HG02938 (cell line): ENCODE measurements around the gene TMEM245.
A peak's percentile ranks its signal among the peaks of the same experiment; 100 is the strongest.

Source experiments
- ATAC-seq: cut with Tn5 transposase; IDR thresholded peaks from one replicate; pipeline ENCODE4 v1.9.1; 2021; ENCODE audit warnings: mild to moderate bottlenecking, moderate library complexity; ENCODE audit not compliant: unreplicated experiment

TMEM245 gene

GRCh38 chr9:109107402-109108240 lies 12.1 kb downstream of the TMEM245 start:
- ATAC-seq, result no peak

DNA sequence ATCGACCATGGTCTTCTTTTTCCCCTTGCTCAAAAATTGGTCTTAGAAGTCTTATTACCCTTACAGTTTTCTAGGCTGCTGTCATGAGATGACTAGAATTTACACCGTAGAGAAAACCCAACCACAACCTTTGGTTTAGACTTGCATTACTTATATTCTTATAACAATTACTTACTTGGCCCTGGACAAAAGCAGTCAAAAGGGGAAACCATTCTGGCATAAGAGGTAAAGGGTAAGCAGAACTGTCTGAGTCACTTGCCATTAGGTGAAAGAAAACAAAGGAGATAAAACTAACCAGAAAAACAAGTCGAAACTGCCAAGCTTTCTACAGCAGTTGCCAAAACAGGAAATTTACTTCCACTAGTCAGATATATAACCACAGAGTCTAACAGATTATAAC lies 17.9 kb downstream of the TMEM245 start:
- ATAC-seq, result peak; percentile 91

GRCh38 chr9:109101202-109101595 lies 18.5 kb downstream of the TMEM245 start:
- no peak for ATAC-seq

DNA sequence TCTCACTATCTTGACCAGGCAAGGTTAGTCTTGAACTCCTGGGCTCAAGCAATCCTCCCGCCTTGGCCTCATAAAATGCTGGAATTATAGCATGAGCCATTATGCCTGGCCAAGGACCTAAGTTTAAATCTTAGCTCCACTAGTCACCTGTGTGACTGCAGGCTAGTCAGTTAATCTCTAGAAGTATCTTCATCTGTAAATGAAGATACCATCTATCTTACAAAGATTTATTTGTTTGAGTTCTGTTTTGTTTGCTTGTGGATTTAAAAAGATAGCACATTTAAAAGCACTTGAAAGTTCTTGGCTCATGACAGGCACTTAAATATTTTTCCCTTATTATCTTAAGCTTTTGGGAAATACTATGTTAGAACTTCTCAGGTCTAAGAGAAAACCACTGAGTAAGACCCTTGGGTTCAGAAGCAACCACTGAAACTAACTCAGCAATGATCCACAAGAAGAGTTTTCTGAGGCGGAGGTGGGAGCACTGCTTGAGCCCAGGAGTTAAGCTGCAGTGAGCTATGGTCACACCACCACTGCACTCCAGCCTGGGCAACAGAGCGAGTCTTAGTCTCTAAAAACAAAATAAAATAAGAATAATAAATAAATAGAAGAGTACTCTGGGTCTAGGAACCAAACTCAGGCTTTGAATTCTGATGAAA lies 19.1 kb downstream of the TMEM245 start:
- ATAC-seq, result no peak

- ATAC-seq, result no peak
These were observed 20.8 kb downstream of the TMEM245 start for GRCh38 chr9:109098960-109099308.

GRCh38 chr9:109098171-109098959 lies 21.4 kb downstream of the TMEM245 start:
- no peak for ATAC-seq

- ATAC-seq, result no peak
These were observed 22.6 kb downstream of the TMEM245 start for GRCh38 chr9:109097146-109097545.

DNA sequence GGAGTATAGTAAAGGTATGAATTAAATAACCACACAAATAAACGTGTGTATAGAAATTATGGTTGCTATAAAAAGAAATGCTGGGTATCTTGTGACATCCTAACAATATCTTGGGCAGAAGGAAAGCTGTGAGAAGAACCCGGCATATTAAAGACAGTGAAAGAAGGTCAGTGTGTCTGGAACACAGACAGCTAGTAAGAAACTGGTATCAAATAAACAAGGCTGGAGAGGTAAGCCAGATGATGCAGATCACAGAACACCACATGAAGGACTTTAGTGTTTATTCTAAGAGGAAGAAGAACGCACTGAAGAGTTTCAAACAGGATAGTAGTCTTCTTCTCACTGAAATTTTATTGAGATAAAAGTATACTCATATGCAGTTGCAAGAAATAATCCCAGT lies 24.4 kb downstream of the TMEM245 start:
- no peak for ATAC-seq

GRCh38 chr9:109094268-109094667 lies 25.5 kb downstream of the TMEM245 start:
- ATAC-seq, result no peak

DNA sequence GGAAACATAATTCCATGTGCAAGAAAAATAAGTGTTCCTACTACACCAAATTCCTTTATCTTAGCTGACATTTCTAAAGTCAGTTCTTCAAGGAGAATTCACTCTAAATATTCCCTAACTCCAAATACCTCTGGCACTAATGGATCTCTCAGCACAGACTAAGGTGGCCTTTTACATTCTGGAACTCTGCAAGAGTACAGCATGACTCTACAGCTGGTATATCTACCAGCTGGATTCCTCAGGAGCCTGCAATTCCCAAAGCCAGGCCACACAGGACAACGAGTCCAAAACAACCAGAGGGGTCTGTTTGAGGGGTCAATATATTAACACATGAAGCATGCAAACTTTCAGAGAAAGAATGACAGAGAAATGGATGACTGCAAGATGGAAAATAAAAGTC lies 27.2 kb downstream of the TMEM245 start:
- ATAC-seq, result no peak

GRCh38 chr9:109092051-109092580 lies 27.6 kb downstream of the TMEM245 start:
- ATAC-seq, result no peak

- ATAC-seq, result no peak
These were observed 31.5 kb downstream of the TMEM245 start for GRCh38 chr9:109088221-109088620.

- ATAC-seq, result no peak
These were observed 32.0 kb downstream of the TMEM245 start for GRCh38 chr9:109087795-109088194.

- peak; percentile 71 for ATAC-seq
These were observed 33.5 kb downstream of the TMEM245 start for GRCh38 chr9:109086221-109086620.

GRCh38 chr9:109085510-109085909 lies 34.2 kb downstream of the TMEM245 start:
- no peak for ATAC-seq

DNA sequence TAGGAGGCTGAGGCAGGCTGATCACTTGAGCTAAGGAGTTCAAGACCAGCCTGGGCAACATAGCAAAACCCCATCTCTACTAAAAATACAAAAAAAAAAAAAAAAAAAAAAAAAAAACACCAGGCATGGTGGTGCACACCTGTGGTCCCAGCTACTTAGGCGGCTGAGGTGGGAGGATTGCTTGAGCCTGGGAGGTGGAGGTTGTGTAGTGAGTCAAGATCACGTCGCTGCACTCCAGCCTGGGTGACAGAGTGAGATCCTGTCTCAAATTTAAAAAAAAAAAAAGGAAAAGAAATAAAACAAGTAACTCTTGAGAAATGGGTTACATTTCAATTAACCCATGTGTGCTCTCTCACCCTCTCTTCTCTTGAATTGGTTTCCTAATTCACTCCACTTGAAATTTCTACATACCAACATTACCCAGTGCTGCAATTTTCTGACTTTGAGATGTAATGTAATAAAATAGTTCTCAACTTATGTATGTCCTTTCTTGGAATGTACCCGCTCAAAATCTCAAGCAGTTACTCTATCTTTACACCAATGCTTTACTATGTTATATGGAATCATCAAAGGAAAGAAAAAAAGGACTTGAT lies 35.8 kb downstream of the TMEM245 start:
- no peak for ATAC-seq

GRCh38 chr9:109083141-109083540 lies 36.6 kb downstream of the TMEM245 start:
- no peak for ATAC-seq

- no peak for ATAC-seq
These were observed 37.6 kb downstream of the TMEM245 start for GRCh38 chr9:109082091-109082620.

DNA sequence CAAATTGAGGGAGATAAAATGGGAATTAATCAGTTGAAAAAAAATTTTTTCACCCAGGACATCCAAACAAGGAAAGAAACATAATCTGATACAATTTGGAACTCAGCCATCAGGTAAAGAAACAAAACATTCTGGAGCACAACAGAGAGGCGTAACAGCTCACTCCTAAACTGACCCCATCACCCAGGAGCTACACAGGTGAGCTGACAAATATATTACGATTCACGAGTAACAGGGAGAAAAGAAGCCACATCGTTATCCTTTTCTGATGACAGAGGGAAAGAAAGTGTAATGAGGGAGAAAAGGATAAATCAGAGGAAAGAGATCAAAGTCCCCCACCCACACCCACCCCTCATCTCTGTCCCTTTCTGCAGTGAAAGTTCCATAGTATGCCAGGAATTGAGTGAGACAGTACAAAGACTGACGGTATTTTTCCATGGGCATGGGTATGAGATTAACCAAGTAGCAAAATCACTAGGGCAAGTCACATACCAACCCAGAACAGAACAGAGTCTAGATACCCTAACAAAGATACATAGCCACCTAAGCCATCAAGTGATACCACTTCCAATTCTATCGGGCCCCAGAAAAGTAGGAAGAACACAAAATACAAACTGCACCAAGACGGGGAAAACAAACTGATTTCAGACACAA lies 45.4 kb downstream of the TMEM245 start:
- no peak for ATAC-seq

GRCh38 chr9:109072821-109073435 lies 46.8 kb downstream of the TMEM245 start:
- no peak for ATAC-seq
